Lung (tissue), 12 donors: Measurements from ENCODE around the gene RSPH1. TPM values are rescaled to one million over a fixed set of nuclear protein-coding genes. Genes with fewer than 3 reads are reported as not detected.

Source experiments
- ATAC-seq: fragments of 200-7000 bp; cut with Tn5 transposase; one replicate; pipeline ENCODE4 v1.9.1; 2020; ENCODE audit warnings: moderate number of reproducible peaks; ENCODE audit not compliant: insufficient read depth, low FRiP score
- DNase-seq, 3 donors: peaks; one replicate each; pipeline ENCODE4 v3.0.0-alpha.2; 2013 to 2017
- H3K27ac ChIP-seq, 2 donors: one replicate each; pipeline ENCODE4 v1.5.1; 2013; ENCODE audit warnings: mild to moderate bottlenecking in 2 of 2, moderate library complexity in 2 of 2, control low read depth in 1 of 2, inconsistent platforms in 1 of 2, low read depth in 1 of 2, low read length in 1 of 2
- H3K27me3 ChIP-seq, 3 donors: one replicate each; pipeline ENCODE4 v1.5.1; 2013; ENCODE audit warnings: low read length in 2 of 3; ENCODE audit not compliant: control insufficient read depth in 3 of 3, insufficient read depth in 3 of 3
- H3K36me3 ChIP-seq, 4 donors: one replicate each; pipeline ENCODE4 v1.5.1; 2013; ENCODE audit warnings: low read length in 4 of 4, mild to moderate bottlenecking in 1 of 4, moderate library complexity in 1 of 4; ENCODE audit not compliant: control insufficient read depth in 4 of 4, insufficient read depth in 4 of 4
- H3K4me1 ChIP-seq, 5 donors: one replicate each; pipeline ENCODE4 v1.5.1; 2013; ENCODE audit warnings: low read length in 5 of 5, mild to moderate bottlenecking in 2 of 5, moderate library complexity in 1 of 5; ENCODE audit not compliant: control insufficient read depth in 5 of 5, insufficient read depth in 5 of 5
- H3K4me3 ChIP-seq: one replicate; pipeline ENCODE4 v1.5.1; 2013; ENCODE audit warnings: mild to moderate bottlenecking, control low read depth, moderate library complexity
- H3K9ac ChIP-seq, 2 donors: one replicate each; pipeline ENCODE4 v1.5.1; 2013; ENCODE audit warnings: low read length in 2 of 2, control low read depth in 1 of 2; ENCODE audit not compliant: insufficient read depth in 1 of 2
- H3K9me3 ChIP-seq, 4 donors: one replicate each; pipeline ENCODE4 v1.5.1; 2013; ENCODE audit warnings: low read length in 3 of 4, mild to moderate bottlenecking in 1 of 4, moderate library complexity in 1 of 4; ENCODE audit not compliant: control insufficient read depth in 4 of 4, insufficient read depth in 3 of 4
- WGBS, 2 donors: extraction: QIAGEN DNeasy Blood & Tissue Kit; methylation state at CpG; one replicate each; pipeline ENCODE4 v1.1.7; 2013; 5-methylcytosine and 5-hydroxymethylcytosine counted together
- polyA plus RNA-seq, 2 donors: library from polyadenylated mRNA; stranded (reverse); fragments of 200-250 nt; gene quantifications; one replicate each; pipeline ENCODE4 v1.2.1, GENCODE V29; 2013
- total RNA-seq, 2 donors: library from RNA; depleted of rRNA in 1 of 2; stranded (reverse); fragments of >200 nt in 1 of 2; gene quantifications; one replicate each; pipeline ENCODE4 v1.2.1, GENCODE V29; 2014 to 2021
- TF ChIP-seq, protein P1 (sequence below): IDR thresholded peaks from 2 replicates; pipeline ENCODE4 v1.5.1; 2012; ENCODE audit warnings: mild to moderate bottlenecking; ENCODE audit errors: control extremely low read depth, extremely low read depth
- donor health status: control.
- donor health status: control.
- donor health status: Bipolar disorder and iron deficiency.
- donor health status: healthy.
- donor health status: DM: yes; HTN: yes; CAD: no.

RSPH1 gene
- total and polyA plus RNA-seq, 4 donors, result 17.6 to 46.9 (median 27.7) TPM

DNA sequence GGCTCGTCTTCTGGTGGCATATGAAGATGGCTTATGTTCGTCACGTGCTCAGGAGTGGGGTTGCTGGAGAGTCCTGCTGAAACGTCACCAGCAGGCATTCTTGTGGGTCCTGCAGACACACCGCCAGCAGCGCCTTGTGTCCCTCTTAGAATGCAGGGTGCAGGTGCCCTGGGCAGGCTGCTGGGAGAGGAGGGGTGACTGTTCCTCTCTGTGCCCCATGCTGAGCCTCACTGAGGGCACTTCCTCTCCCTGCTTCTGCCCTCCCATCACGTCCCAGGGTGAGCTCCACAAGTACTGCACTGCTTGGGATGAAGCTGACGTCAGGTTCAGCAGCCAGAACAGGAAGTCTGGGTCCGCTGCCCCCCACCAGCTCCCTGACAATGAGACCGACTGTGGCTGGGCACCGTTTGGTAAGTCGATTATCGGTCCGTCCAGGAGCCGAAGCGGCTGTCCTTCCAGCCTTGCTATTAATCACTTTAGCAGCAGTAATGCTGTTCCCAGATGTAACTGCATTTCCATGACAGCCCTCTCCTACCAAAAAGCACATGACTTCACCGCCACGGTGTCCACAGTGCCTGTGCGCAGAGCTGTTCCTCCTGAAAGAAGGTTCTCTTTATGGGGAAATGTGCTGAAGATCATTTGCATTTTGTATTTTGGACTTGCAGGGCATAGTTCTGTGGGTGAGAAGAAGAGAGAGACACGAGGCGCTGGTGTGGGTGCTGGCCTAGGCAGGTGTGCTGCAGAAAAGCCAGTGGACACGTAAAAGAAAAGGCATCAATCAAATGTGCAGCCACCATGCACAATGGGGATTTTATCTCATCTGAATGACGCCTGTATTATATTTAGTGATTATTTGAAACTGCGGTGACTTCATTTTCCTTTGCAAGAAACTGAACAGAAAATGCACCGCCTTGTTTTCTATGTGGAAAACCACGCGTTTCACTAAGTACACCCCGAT, 38.7 kb upstream of the RSPH1 start:
- no peak for ATAC-seq
- Histone ChIP-seq H3K27ac (no peak overlapping the region), H3K36me3 (peaks cover 0 to 18% (median 0%) of the 10 kb centered on the region in 4 donors), H3K4me1 (peaks cover 0 to 18% (median 9%) of the 10 kb centered on the region in 5 donors), H3K9ac (no peak overlapping the region), H3K9me3 (no peaks in the 10 kb centered on the region), H3K27me3 (no peaks in the 10 kb centered on the region), H3K4me3 (no peak overlapping the region)
- 50 to 77% methylated on average over 28 of the region's 28 CpGs for WGBS, 2 donors
- DNase-seq, result no peak
- TF ChIP-seq, protein P1, sequence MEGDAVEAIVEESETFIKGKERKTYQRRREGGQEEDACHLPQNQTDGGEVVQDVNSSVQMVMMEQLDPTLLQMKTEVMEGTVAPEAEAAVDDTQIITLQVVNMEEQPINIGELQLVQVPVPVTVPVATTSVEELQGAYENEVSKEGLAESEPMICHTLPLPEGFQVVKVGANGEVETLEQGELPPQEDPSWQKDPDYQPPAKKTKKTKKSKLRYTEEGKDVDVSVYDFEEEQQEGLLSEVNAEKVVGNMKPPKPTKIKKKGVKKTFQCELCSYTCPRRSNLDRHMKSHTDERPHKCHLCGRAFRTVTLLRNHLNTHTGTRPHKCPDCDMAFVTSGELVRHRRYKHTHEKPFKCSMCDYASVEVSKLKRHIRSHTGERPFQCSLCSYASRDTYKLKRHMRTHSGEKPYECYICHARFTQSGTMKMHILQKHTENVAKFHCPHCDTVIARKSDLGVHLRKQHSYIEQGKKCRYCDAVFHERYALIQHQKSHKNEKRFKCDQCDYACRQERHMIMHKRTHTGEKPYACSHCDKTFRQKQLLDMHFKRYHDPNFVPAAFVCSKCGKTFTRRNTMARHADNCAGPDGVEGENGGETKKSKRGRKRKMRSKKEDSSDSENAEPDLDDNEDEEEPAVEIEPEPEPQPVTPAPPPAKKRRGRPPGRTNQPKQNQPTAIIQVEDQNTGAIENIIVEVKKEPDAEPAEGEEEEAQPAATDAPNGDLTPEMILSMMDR, result no peak

DNA sequence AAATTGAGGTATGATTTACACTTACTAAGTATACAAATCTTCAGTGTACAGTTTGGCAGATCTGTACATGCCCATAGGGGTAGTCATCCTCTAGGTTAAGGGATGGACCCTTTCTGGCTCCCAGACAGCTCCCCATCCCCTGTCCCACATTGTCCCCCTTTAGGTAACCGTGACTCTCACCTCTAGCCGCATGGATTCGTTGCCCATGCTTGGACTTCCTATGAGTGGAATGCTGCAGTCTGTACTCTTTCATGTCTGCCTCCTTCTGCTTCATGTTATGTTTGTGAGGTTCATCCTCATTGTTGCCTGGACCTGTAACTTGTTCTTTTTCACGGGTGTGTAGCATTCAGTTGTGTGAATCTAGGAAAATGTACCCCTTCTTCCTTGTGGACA, 37.9 kb upstream of the RSPH1 start:
- no peak for DNase-seq
- H3K36me3 ChIP-seq, result peaks cover 0 to 16% (median 0%) of the 10 kb centered on the region in 4 donors
- H3K9me3 ChIP-seq, result no peaks in the 10 kb centered on the region
- H3K4me3 ChIP-seq, result no peak overlapping the region
- TF ChIP-seq, protein P1, result no peak
- peaks cover 0 to 18% (median 9%) of the 10 kb centered on the region in 5 donors for H3K4me1 ChIP-seq
- ATAC-seq, result no peak
- no peaks in the 10 kb centered on the region for H3K27me3 ChIP-seq
- no peak overlapping the region for H3K9ac ChIP-seq
- H3K27ac ChIP-seq, result no peak overlapping the region
- WGBS, 2 donors, result 85 to 86% methylated on average over 4 of the region's 4 CpGs

DNA sequence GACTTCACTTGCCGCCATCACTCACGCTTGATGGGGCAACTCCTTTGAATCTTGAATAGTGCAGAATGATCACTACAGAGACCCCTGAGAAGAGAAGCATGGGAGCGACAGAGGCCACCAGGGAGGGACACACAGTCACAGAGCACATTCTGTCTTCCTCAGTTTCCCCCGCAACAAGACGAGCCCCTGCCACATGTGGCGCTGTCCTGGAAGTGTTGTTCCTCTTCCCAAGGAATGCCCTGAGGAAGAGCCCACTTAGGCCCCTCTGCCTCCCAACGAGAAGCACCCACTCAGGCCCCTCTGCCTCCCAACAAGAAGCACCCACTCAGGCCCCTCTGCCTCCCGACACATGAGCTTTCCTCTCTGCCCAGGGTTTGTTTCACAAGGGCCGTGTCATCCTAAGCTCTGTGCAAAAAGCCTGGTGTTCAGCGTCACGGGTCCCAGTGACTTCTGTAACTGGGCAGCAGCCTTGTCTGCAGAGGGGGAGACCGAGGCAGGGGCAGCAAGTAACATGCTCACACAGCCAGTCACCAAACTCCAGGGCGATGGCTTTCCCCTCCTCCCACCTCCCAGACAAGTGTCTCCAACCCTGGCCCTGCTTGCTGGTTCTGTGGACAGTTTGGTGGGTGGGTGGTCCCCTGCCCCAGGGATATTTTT, 37.4 kb upstream of the RSPH1 start:
- Histone ChIP-seq H3K4me1 (peaks cover 0 to 18% (median 9%) of the 10 kb centered on the region in 5 donors), H3K9me3 (no peaks in the 10 kb centered on the region), H3K36me3 (peaks cover 0 to 14% (median 0%) of the 10 kb centered on the region in 4 donors), H3K4me3 (no peak overlapping the region), H3K9ac (no peak overlapping the region), H3K27ac (peak overlapping the region in 1 of 2 donors; percentile 9), H3K27me3 (no peaks in the 10 kb centered on the region)
- TF ChIP-seq, protein P1, result no peak
- 91 to 94% methylated on average over 13 of the region's 13 CpGs for WGBS, 2 donors
- DNase-seq, result no peak
- ATAC-seq, result no peak
